ENCODE measurements around the gene AGAP1.

DNA sequence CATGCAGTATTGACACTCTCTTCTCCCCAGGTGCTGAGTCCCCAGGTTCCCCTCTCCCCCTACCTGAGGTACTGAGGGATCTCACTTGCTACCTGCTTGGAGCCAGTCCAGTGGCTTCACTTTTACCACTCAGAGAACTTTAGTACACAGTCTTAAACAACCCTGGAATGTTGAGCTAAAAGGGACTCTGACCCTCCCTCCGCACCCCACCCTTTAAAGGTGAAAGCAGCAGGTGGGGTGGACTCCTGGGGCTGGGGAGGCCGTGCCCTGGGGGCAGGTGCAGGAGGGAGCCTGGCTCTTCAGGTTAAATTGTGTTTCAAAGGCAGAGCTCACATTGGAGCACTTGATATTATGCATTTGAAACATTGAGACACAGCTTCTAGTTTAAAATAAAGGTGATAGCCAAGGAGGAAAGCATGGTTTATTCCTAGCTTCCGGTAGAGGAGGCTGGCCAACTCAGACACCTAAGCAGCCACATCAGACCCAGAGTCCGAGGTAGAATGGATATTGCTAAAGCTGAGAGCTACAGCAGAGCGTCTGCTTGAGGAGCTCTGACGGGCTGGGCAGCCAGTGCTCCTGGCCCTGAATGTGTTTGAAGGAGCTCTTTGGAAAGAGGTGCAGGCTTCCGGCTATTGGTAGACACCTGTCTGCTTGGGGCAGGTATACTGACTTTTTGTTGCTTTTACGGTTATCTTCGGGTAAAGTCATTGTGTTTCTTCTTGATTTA lies 196.4 kb downstream of the AGAP1 start:
- no peak for TF ChIP-seq EZH2phosphoT487 (IDR thresholded peaks at IDR 0.05; ENCODE audit: borderline replicate concordance, low read length)
- TF ChIP-seq, protein P1, sequence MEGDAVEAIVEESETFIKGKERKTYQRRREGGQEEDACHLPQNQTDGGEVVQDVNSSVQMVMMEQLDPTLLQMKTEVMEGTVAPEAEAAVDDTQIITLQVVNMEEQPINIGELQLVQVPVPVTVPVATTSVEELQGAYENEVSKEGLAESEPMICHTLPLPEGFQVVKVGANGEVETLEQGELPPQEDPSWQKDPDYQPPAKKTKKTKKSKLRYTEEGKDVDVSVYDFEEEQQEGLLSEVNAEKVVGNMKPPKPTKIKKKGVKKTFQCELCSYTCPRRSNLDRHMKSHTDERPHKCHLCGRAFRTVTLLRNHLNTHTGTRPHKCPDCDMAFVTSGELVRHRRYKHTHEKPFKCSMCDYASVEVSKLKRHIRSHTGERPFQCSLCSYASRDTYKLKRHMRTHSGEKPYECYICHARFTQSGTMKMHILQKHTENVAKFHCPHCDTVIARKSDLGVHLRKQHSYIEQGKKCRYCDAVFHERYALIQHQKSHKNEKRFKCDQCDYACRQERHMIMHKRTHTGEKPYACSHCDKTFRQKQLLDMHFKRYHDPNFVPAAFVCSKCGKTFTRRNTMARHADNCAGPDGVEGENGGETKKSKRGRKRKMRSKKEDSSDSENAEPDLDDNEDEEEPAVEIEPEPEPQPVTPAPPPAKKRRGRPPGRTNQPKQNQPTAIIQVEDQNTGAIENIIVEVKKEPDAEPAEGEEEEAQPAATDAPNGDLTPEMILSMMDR (IDR thresholded peaks at IDR 0.05; ENCODE audit: low read depth, low read length, poor library complexity, severe bottlenecking), result no peak

Data from DOHH2 (cell line).